A549 (cell line): Measurements from ENCODE around the gene IFITM1. TPM values are rescaled to one million over a fixed set of nuclear protein-coding genes. Genes with fewer than 3 reads are reported as not detected.

Experiments
- ATAC-seq, 2 experiments: fragments of 200-7000 bp in 1 of 2; fragments of >200 bp in 1 of 2; cut with Nextera tagmentation in 1 of 2; cut with Tn5 transposase in 1 of 2; 3 replicates each; pipeline versions ENCODE4 v1.8.0 to v1.9.1; 2018 to 2020; ENCODE audit warnings: mild to moderate bottlenecking in 1 of 2, moderate library complexity in 1 of 2
- CTCF ChIA-PET: fragments of 300-600 bp; sonication (Branson Sonifier 250); formaldehyde crosslinking; extraction: SDS; loops from one replicate; lab custom pipeline; 2021; ENCODE audit warnings: antibody characterized with exemption, inconsistent platforms; lab: Yijun Ruan, JAX
- POLR2A ChIA-PET: fragments of 350-600 bp; formaldehyde crosslinking; extraction: SDS; loops from one replicate; lab custom pipeline; 2021; ENCODE audit warnings: antibody characterized with exemption, inconsistent platforms; lab: Yijun Ruan, JAX
- DNase-seq, 2 experiments: peaks; one replicate each; pipeline versions ENCODE4 v3.0.0 to v3.0.0-alpha.2; 2011 to 2016; ENCODE audit warnings: low read depth in 1 of 2, low spot score in 1 of 2
- FAIRE-seq: peaks from 2 replicates; lab custom pipeline; 2011; peaks lifted over from hg19 to GRCh38; lab: Jason Lieb, UNC
- H3K27ac ChIP-seq, 2 experiments: fragments of >200 bp; sonication (Bioruptor Twin); formaldehyde crosslinking; 3 replicates each; pipeline ENCODE4 v1.5.1; 2016 to 2017
- H3K4me1 ChIP-seq: fragments of >200 bp; sonication (Bioruptor Twin); formaldehyde crosslinking; 3 replicates; pipeline ENCODE4 v1.6.1; 2016
- H3K4me2 ChIP-seq: fragments of >200 bp; sonication (Bioruptor Twin); formaldehyde crosslinking; 3 replicates; pipeline ENCODE4 v1.6.1; 2016
- H3K4me3 ChIP-seq: fragments of >200 bp; sonication (Bioruptor Twin); formaldehyde crosslinking; 3 replicates; pipeline ENCODE4 v1.5.1; 2016
- H3K9me3 ChIP-seq: fragments of >200 bp; sonication (Bioruptor Twin); formaldehyde crosslinking; 3 replicates; pipeline ENCODE4 v1.6.1; 2016
- ATOH8 ChIP-seq: fragments of 250-450 bp; sonication (Bioruptor Pico); IDR thresholded peaks from 2 replicates; pipeline ENCODE4 v1.5.0; 2020; ENCODE audit warnings: low read depth, mild to moderate bottlenecking, moderate library complexity
- BHLHE40 ChIP-seq: IDR thresholded peaks from 2 replicates; pipeline ENCODE4 v1.6.1; 2012; ENCODE audit warnings: low read depth, low read length, inconsistent platforms
- CBX2 ChIP-seq: fragments of 200-600 bp; sonication (generic); IDR thresholded peaks from 2 replicates; pipeline ENCODE4 v1.6.1; 2016; ENCODE audit warnings: low read depth, mild to moderate bottlenecking, borderline replicate concordance
- CTCF ChIP-seq: fragments of >200 bp; sonication (Bioruptor Twin); formaldehyde crosslinking; IDR thresholded peaks from 3 replicates; pipeline ENCODE4 v1.5.1; 2016
- EHF ChIP-seq: fragments of 250-450 bp; sonication (Bioruptor Pico); IDR thresholded peaks from 2 replicates; pipeline ENCODE4 v1.5.0; 2020; ENCODE audit warnings: mild to moderate bottlenecking
- EP300 ChIP-seq, 2 experiments: fragments of >200 bp; sonication (Bioruptor Twin); formaldehyde crosslinking; IDR thresholded peaks; 2 replicates in 1 of 2; 3 replicates in 1 of 2; pipeline ENCODE4 v1.6.1; 2016 to 2017
- FOSL2 ChIP-seq, 2 experiments: fragments of 450-650 bp in 1 of 2; fragments of >200 bp in 1 of 2; sonication (Bioruptor Twin) in 1 of 2; formaldehyde crosslinking; IDR thresholded peaks; 2 replicates each; pipeline versions ENCODE4 v1.5.0 to v1.6.1; 2016 to 2020; ENCODE audit warnings: mild to moderate bottlenecking in 1 of 2, moderate library complexity in 1 of 2
- KDM5A ChIP-seq: fragments of 200-600 bp; sonication (generic); IDR thresholded peaks from 2 replicates; pipeline ENCODE4 v1.6.1; 2016; ENCODE audit warnings: antibody characterized with exemption, mild to moderate bottlenecking
- MAZ ChIP-seq: fragments of 150-350 bp; IDR thresholded peaks from 2 replicates; pipeline ENCODE4 v1.6.1; 2014; ENCODE audit warnings: antibody characterized with exemption, low read depth, low read length, borderline replicate concordance
- NR3C1 ChIP-seq: fragments of >200 bp; sonication (Bioruptor Twin); formaldehyde crosslinking; IDR thresholded peaks from 3 replicates; pipeline ENCODE4 v1.6.1; 2017
- POLR2AphosphoS2 ChIP-seq: conservative IDR thresholded peaks from 2 replicates; pipeline ENCODE4 v1.6.1; 2012; ENCODE audit warnings: low read length, improper control_type of control experiment, inconsistent platforms
- RCOR1 ChIP-seq: fragments of 150-350 bp; IDR thresholded peaks from 2 replicates; pipeline ENCODE4 v1.6.1; 2014; ENCODE audit warnings: antibody characterized with exemption, low read length, low read depth
- RFX5 ChIP-seq: fragments of 450-650 bp; IDR thresholded peaks from 2 replicates; pipeline ENCODE4 v1.7.1; 2014; ENCODE audit warnings: antibody characterized with exemption, mild to moderate bottlenecking, moderate library complexity
- RNF2 ChIP-seq: fragments of 200-600 bp; sonication (generic); IDR thresholded peaks from 2 replicates; pipeline ENCODE4 v1.6.1; 2016; ENCODE audit warnings: low read depth, mild to moderate bottlenecking, antibody characterized with exemption, moderate library complexity, borderline replicate concordance
- TP53 ChIP-seq: fragments of 250-450 bp; sonication (Bioruptor Pico); IDR thresholded peaks from 2 replicates; pipeline ENCODE4 v1.5.0; 2021; ENCODE audit warnings: mild to moderate bottlenecking, moderate library complexity
- WGBS: methylation state at CpG from one replicate; pipeline ENCODE4 v1.1.6; 2017; ENCODE audit errors: missing lambda C conversion rate; 5-methylcytosine and 5-hydroxymethylcytosine counted together
- polyA plus RNA-seq, 4 experiments: library from polyadenylated mRNA; depleted of rRNA in 3 of 4; stranded (reverse); fragments of >200 nt; fragmentation: RNase III in 1 of 4; extraction: RNeasy Plus Mini Kit Qiagen cat#74134 plus additional on column Dnase treatment in 1 of 4; gene quantifications; 2 replicates in 3 of 4; 3 replicates in 1 of 4; pipeline ENCODE4 v1.2.3, GENCODE V29; 2011 to 2017
- TF ChIP-seq, protein P1 (sequence below): fragments of 200-600 bp; sonication (generic); IDR thresholded peaks from 2 replicates; pipeline ENCODE4 v1.6.1; 2016; ENCODE audit warnings: antibody characterized with exemption, mild to moderate bottlenecking, moderate library complexity
- TF ChIP-seq, protein P2 (sequence below): fragments of 150-350 bp; IDR thresholded peaks from 2 replicates; pipeline ENCODE4 v1.6.1; 2014; ENCODE audit warnings: low read depth, mild to moderate bottlenecking, low read length

Gene IFITM1
- polyA plus RNA-seq, 2 of the 4 experiments (the other 2 are of a cell fraction): 0.14 to 1.7 TPM

DNA sequence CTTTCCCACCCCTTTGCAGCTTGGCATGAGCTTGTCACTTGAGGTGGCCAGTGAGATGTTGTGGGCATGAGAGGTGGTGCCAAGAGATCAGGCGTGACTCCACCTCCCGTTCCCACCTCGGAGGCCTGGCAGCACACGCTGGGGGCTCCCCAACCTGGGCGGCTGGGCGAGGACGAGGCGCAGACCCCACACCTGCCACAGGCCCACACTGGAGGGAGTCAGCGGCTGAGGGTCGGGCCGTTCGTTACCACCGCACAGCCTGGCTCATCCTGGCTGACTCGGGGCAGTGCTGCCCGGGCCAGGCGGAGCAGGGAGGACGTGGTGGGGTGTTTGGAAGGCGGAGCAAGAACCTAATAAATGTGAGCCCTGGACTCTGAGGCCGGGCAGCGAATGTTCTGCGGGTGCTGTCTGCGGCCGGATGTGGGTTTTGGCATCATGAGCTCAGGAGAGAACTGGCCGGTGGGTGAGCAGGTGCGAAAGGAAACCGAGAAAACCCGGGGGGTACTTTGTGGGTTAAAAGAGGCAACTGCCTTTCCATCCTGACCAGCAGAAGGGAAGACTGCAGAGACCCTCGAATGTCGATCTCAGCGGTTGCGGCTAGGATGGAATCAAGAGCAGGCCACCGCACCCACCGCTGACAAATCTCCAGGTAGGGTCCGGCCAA lies 17.0 kb downstream of the IFITM1 start (continued):
- TF ChIP-seq, protein P1, sequence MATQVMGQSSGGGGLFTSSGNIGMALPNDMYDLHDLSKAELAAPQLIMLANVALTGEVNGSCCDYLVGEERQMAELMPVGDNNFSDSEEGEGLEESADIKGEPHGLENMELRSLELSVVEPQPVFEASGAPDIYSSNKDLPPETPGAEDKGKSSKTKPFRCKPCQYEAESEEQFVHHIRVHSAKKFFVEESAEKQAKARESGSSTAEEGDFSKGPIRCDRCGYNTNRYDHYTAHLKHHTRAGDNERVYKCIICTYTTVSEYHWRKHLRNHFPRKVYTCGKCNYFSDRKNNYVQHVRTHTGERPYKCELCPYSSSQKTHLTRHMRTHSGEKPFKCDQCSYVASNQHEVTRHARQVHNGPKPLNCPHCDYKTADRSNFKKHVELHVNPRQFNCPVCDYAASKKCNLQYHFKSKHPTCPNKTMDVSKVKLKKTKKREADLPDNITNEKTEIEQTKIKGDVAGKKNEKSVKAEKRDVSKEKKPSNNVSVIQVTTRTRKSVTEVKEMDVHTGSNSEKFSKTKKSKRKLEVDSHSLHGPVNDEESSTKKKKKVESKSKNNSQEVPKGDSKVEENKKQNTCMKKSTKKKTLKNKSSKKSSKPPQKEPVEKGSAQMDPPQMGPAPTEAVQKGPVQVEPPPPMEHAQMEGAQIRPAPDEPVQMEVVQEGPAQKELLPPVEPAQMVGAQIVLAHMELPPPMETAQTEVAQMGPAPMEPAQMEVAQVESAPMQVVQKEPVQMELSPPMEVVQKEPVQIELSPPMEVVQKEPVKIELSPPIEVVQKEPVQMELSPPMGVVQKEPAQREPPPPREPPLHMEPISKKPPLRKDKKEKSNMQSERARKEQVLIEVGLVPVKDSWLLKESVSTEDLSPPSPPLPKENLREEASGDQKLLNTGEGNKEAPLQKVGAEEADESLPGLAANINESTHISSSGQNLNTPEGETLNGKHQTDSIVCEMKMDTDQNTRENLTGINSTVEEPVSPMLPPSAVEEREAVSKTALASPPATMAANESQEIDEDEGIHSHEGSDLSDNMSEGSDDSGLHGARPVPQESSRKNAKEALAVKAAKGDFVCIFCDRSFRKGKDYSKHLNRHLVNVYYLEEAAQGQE: no peak
- TF ChIP-seq CBX2 (no peak), ATOH8 (CRISPR knock-in tag) (no peak), KDM5A (no peak)

DNA sequence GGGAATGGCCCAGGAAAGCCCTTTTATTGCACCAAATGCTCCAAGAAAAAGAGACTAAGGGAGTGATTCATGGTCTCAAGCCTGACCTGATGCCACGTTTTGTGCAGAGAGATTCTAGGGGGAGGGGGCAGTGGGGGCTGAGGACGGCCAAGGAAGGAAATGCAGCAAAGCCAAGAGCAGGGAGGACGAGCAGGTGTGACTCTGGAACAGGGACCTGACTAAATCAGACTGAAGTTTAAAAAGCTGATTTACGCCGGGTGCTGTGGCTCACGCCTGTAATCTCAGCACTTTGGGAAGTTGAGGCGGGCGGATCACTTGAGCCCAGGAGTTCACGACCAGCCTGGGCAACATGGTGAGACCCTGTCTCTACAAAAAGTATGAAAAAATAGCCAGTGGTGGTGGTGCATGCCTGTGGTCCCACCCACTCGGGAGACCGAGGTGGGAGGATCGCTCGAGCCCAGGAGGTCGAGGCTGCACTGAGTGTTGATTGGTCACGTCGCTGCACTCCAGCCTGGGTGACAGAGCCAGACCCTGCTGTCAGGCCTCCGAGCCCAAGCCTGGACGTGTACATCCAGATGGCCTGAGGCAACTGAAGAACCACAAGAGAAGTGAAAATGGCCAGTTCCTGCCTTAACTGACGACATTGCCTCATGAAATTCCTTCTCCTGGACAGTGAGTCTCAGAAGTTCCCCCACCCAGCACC lies 17.7 kb downstream of the IFITM1 start:
- no peak overlapping the region for H3K27ac ChIP-seq
- FAIRE-seq (no peak), ATAC-seq (no peak), DNase-seq (no peak)
- H3K4me3 ChIP-seq: no peak overlapping the region
- peaks cover 9% of the 10 kb centered on the region; the same call in 1 of the 3 replicates for H3K4me1 ChIP-seq
- ChIA-PET POLR2A (no interaction called here), CTCF (interaction anchor here (1.1 to 2.4 kb wide), 4 partner anchors 14 to 117 kb away, joined by 3 to 9 read pairs (median 6); no protein-coding TSS in a partner anchor)
- no peaks in the 10 kb centered on the region for H3K9me3 ChIP-seq
- 74% methylated on average over 19 of the region's 19 CpGs for WGBS
- TF ChIP-seq MAZ (no peak), NR3C1 (no peak), EHF (CRISPR knock-in tag) (no peak), RFX5 (no peak), TP53 (CRISPR knock-in tag) (no peak), CTCF (no peak), RCOR1 (no peak), BHLHE40 (no peak), FOSL2 (IDR thresholded peaks at IDR 0.05) (no peak), FOSL2 (CRISPR knock-in tag; IDR thresholded peaks at IDR 0.05) (no peak), POLR2AphosphoS2 (no peak), EP300 (IDR thresholded peaks at IDR 0.05) (no peak), RNF2 (no peak)
- TF ChIP-seq, protein P2, sequence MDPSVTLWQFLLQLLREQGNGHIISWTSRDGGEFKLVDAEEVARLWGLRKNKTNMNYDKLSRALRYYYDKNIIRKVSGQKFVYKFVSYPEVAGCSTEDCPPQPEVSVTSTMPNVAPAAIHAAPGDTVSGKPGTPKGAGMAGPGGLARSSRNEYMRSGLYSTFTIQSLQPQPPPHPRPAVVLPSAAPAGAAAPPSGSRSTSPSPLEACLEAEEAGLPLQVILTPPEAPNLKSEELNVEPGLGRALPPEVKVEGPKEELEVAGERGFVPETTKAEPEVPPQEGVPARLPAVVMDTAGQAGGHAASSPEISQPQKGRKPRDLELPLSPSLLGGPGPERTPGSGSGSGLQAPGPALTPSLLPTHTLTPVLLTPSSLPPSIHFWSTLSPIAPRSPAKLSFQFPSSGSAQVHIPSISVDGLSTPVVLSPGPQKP: no peak
- H3K4me2 ChIP-seq: no peak overlapping the region
